GM13977 (cell line): ENCODE measurements around the gene RAB26.
"Not testable (repeated sequence)": the region's sequence is repeated elsewhere in the genome, so short reads cannot be mapped to it uniquely, and the experiment has no call there.

Source experiments
- DNase-seq: peaks from one replicate; pipeline ENCODE4 v3.0.0; 2012; ENCODE audit warnings: low spot score
- CTCF ChIP-seq: IDR thresholded peaks from 2 replicates; pipeline ENCODE4 v1.5.1; 2012; ENCODE audit warnings: mild to moderate bottlenecking, control low read depth; ENCODE audit not compliant: insufficient read depth; ENCODE audit errors: extremely low read depth, missing control alignments
- in situ Hi-C: fragments of 300-500 bp; cut with MboI; formaldehyde crosslinking; loops from one replicate; pipeline ENCODE4 v1.12.0; 2022; ENCODE audit warnings: low sequenced_read_pairs, low pct_unique_long_range_greater_than_20kb, mixed read lengths, inconsistent platforms; ENCODE audit not compliant: unreplicated experiment

Gene RAB26

GRCh38 chr16:2122429-2122828, 26.0 kb upstream of the RAB26 start:
- no peak for DNase-seq
- TF ChIP-seq CTCF = no peak
- in situ Hi-C loops = no loop called here

GRCh38 chr16:2122934-2123683, 25.3 kb upstream of the RAB26 start:
- in situ Hi-C loops, DNase-seq: not testable (repeated sequence)

GRCh38 chr16:2123706-2124376, 24.6 kb upstream of the RAB26 start:
- DNase-seq, in situ Hi-C loops: not testable (repeated sequence)

- DNase-seq, in situ Hi-C loops: not testable (repeated sequence)
These were observed 24.1 kb upstream of the RAB26 start for GRCh38 chr16:2124377-2124693.

- in situ Hi-C loops = not testable (repeated sequence)
These were observed 23.6 kb upstream of the RAB26 start for GRCh38 chr16:2124694-2125444.

GRCh38 chr16:2125609-2126008, 22.8 kb upstream of the RAB26 start:
- in situ Hi-C loops = not testable (repeated sequence)

More at GRCh38 chr16:2124694-2125444, 23.6 kb upstream of the RAB26 start:
- not testable (repeated sequence) for DNase-seq

GRCh38 chr16:2126161-2126743, 22.2 kb upstream of the RAB26 start:
- in situ Hi-C loops, DNase-seq: not testable (repeated sequence)

More at GRCh38 chr16:2125609-2126008, 22.8 kb upstream of the RAB26 start:
- DNase-seq = not testable (repeated sequence)

GRCh38 chr16:2126928-2127556, 21.4 kb upstream of the RAB26 start:
- in situ Hi-C loops, DNase-seq: not testable (repeated sequence)

- DNase-seq, in situ Hi-C loops: not testable (repeated sequence)
These were observed 20.7 kb upstream of the RAB26 start for GRCh38 chr16:2127630-2128280.

GRCh38 chr16:2129251-2129650, 19.2 kb upstream of the RAB26 start:
- DNase-seq, in situ Hi-C loops: not testable (repeated sequence)

GRCh38 chr16:2129890-2130447, 18.5 kb upstream of the RAB26 start:
- DNase-seq, in situ Hi-C loops: not testable (repeated sequence)

- DNase-seq, in situ Hi-C loops: not testable (repeated sequence)
These were observed 14.6 kb upstream of the RAB26 start for GRCh38 chr16:2133797-2134196.

- DNase-seq, in situ Hi-C loops: not testable (repeated sequence)
These were observed 13.4 kb upstream of the RAB26 start for GRCh38 chr16:2135071-2135470.

- DNase-seq = peak; percentile 43
- in situ Hi-C loops = not testable (repeated sequence)
These were observed 12.5 kb upstream of the RAB26 start, which contains the start of gene PKD1 for GRCh38 chr16:2135770-2136490. PKD1 (minus strand) TSS chr16:2135898; CDS start chr16:2135689, 209 bp downstream.
